ENCODE results near the gene FAM117A.
A peak's percentile ranks its signal among the peaks of the same experiment; 100 is the strongest.

Gene FAM117A

DNA sequence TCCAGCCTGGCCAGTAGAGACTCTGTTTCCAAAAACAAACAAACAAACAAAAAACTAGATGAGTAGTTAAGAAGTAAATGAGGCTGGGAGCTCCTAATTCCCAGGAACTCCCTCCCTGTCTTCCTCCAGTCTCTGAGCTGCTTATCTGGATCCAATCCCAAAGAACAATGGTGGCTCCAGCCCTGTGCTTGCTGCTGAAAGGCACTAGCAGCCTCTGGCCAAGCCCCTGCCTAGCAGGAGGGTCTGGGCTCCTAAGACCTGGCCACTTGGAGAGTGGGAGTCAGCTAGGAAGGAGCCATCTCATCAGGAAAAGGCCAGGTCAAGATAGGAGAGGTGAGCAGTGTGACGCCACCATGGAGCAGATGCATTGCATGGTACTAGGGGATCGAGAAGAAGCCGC is 41.9 kb downstream of the FAM117A start:
- peaks cover 2% of the 10 kb centered on the region for H3K9me3 Mint-ChIP-seq
- H3K27me3 Mint-ChIP-seq, result no peaks in the 10 kb centered on the region
- peak overlapping the region; percentile 32 for H3K27ac Mint-ChIP-seq
- peaks cover 11% of the 10 kb centered on the region for H3K4me1 Mint-ChIP-seq
- peaks cover 32% of the 10 kb centered on the region for H3K36me3 Mint-ChIP-seq
- no peak for ATAC-seq (ENCODE audit: low read depth)
- DNase-seq (ENCODE audit: low spot score in 2 of 2), result no peak
- H3K4me3 Mint-ChIP-seq, result no peak overlapping the region

DNA sequence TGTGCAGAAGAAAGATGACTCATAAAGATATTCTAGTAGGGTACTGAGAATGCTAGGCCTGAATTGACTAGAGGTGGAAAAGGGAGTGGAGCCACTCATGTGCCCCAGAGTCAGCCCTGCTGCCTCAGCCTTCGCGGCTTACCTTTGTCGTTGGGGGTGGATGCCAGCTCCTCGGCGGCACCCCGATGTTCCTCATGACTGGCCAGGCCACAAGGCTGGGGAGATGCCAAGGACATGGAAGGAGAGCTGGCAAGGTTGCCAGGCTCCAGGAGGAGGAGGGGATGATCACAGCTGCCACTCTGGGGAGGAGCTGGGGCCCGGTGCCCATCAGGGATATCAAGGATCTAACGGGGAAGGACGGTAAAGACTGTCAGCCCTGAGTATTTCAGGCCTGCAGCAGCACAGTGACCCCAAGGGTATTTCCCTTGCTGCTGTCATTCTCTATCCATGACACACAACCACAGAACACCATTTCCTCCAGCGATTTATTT is 46.5 kb downstream of the FAM117A start:
- Mint-ChIP-seq H3K9me3 (no peaks in the 10 kb centered on the region), H3K27me3 (no peaks in the 10 kb centered on the region), H3K36me3 (peaks cover 34% of the 10 kb centered on the region), H3K27ac (peak overlapping the region; percentile 62), H3K4me3 (no peak overlapping the region), H3K4me1 (peaks cover 3% of the 10 kb centered on the region)
- ATAC-seq (ENCODE audit: low read depth), result no peak
- no peak for DNase-seq (ENCODE audit: low spot score in 2 of 2)

DNA sequence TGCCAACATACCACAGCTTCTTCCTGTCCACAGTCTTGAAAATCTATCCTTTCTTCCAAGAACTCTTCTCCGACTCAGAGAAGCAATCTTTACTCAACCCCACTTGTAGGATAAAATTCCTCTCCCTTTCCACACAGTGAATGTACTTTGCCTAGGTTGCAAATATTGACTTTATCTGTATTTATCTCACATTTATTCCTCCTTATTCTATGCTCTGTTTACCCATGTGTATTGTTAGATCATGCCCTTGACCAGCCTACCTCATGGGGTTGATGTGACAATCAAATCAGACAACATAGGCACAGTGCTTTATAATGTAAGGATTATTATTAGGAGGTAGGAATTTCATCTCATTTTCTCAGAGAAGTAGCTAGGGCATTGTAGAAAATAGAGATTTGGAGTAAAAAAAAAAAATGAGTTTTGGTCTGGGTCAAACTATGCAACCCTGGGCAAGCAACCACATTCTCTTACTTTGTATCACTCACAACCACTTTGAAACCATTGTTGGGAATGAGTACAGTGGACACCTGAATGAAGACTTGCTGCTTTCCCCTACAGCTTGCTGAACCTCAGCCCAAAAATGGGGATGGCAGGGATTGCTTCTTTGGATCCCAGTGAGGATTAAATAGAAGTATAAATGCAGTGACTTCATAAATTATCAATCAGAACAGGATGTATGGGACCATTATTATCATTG is 47.1 kb downstream of the FAM117A start:
- H3K27me3 Mint-ChIP-seq, result no peaks in the 10 kb centered on the region
- H3K27ac Mint-ChIP-seq, result peak overlapping the region; percentile 62
- DNase-seq (ENCODE audit: low spot score in 2 of 2) (no peak), ATAC-seq (ENCODE audit: low read depth) (no peak)
- H3K9me3 Mint-ChIP-seq, result no peaks in the 10 kb centered on the region
- peaks cover 32% of the 10 kb centered on the region for H3K36me3 Mint-ChIP-seq
- H3K4me3 Mint-ChIP-seq, result no peak overlapping the region
- peaks cover 3% of the 10 kb centered on the region for H3K4me1 Mint-ChIP-seq

DNA sequence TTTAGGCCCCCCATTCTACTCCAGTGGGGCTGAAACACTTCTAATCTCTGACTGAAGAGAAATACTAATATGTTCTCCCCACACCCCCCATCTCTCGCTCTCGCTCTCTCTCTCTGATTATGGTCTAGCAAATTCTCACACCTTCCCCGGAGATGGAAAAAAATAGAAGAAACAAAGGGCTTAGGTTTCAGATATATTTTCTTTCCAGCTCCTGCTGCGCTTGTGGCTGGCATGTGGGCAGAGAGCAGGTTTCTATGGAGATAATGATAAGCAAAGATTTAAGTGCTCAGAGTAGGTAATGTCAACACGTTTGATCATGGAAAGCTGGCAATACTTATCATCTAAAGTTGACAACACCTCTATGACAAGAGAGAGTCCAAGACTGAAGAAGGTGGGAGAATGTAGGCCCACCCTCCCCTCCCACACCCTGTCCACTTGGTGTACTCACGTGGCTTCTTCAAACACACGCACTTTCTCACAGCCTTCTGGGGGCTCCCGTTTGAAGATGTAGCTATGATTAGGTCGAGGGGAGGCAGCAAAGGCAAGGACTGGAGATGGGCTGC is 48.1 kb downstream of the FAM117A start:
- Mint-ChIP-seq H3K4me3 (no peak overlapping the region), H3K27ac (peak overlapping the region; percentile 49)

DNA sequence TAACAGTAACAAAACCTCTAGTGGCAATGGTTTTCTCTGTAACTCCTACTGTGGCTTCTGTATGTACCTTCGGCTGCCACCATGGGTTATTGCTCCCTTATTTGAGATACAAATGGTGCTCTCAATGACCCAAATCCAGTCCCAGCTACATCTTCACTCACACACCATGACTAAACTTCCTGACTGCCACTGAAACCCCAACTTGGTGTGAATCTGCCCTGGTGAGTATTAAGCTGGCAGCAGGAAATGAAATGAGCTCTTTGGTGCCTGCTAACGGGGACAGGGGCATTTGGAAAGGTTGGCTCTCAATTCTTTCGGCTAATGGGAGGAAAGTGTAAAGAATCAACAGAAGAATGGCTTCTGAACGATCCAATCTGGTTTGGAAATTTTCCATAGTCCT is 48.7 kb downstream of the FAM117A start:
- H3K9me3 Mint-ChIP-seq, result no peaks in the 10 kb centered on the region
- ATAC-seq (ENCODE audit: low read depth), result no peak
- no peaks in the 10 kb centered on the region for H3K27me3 Mint-ChIP-seq
- DNase-seq (ENCODE audit: low spot score in 2 of 2), result no peak
- H3K36me3 Mint-ChIP-seq, result peaks cover 29% of the 10 kb centered on the region
- H3K4me1 Mint-ChIP-seq, result no peaks in the 10 kb centered on the region
- H3K4me3 Mint-ChIP-seq, result no peak overlapping the region
- peak overlapping the region; percentile 49 for H3K27ac Mint-ChIP-seq

More for the DNA sequence above, 48.1 kb downstream of the FAM117A start:
- ATAC-seq (ENCODE audit: low read depth) (no peak), DNase-seq (ENCODE audit: low spot score in 2 of 2) (no peak)
- H3K9me3 Mint-ChIP-seq, result no peaks in the 10 kb centered on the region
- H3K27me3 Mint-ChIP-seq, result no peaks in the 10 kb centered on the region
- H3K4me1 Mint-ChIP-seq, result no peaks in the 10 kb centered on the region
- H3K36me3 Mint-ChIP-seq, result peaks cover 30% of the 10 kb centered on the region

DNA sequence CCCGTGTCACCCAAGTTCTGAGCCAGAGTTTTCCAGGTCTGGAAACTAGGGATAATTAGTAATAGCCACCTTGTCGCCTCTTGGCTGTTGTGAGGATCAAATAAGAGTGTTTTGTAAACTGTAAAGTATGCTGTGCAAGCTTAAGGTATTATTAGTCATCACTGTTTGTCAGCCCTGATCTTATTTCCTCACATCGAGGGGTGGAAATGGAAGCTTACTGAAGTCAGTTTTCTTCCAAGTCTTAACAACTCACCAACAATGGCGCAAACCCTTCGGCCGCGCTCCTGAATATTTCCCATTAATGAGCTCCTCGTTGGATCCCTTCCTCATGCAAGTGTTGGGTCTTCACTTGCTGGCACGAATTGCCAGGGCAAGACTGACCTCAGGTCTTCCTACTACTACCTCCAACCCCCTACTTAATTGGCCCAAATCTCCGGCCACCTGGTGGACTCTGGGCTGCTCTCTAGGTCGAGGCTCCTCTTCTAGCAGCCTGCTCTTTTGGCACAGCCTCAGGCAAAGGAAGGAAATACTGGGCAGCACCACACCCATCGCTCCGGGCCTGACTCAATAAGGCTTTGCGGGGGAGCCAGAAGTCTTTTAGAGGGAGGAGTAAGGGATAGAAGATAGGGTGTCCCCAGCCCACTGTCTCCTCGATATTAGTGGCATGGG is 55.3 kb downstream of the FAM117A start:
- peak overlapping the region; percentile 90 for H3K4me3 Mint-ChIP-seq
- H3K4me1 Mint-ChIP-seq, result peaks cover 24% of the 10 kb centered on the region
- H3K9me3 Mint-ChIP-seq, result no peaks in the 10 kb centered on the region
- H3K27me3 Mint-ChIP-seq, result no peaks in the 10 kb centered on the region
- H3K36me3 Mint-ChIP-seq, result peaks cover 14% of the 10 kb centered on the region
- H3K27ac Mint-ChIP-seq, result peak overlapping the region; percentile 96
- ATAC-seq (ENCODE audit: low read depth) (no peak), DNase-seq (ENCODE audit: low spot score in 2 of 2) (no peak)

DNA sequence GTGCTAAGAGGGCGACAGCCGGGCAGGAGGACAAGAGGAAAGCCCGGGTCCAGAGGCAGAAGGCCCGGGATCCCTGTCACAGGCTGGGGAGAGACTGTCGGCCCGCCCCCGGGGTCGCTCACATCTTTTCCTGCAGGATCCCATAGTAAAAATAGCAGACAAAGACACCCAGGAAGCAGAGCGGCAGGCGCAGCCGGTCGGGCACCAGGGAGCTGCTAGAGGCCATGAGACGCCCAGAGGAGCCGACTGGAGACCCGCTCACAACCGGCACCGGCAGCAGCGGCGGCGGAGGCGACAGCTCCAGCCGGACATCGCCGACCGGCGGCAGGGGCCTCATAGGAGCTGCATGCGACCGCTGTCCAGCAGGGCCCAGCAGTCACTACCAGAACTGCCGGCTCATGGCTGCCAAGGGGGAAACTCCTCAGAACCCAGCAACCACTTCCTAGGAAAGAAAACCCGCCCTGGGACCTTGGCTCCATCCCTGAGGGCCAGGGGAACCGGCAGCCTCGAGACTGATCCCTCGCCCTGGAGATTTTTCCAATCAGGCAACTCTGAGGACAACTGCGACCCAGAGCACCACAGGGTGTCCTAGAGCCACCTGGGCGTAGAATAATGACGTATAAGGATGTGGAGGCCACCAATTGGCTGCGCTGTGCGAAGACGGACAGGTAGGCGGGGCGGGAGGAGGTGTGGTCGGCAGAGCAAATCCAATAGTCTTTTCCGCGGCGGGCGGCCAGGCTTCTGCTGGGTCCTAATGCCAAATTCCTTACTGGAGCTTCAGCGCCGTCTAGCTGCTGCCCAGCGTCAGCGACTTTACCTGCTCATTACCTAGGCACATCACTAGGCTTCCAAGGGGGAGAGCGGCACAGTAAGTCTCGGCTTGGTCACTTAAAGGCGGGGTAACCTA is 56.1 kb downstream of the FAM117A start, which contains the start of gene SLC35B1:
SLC35B1 (minus strand) TSS at position 357 of the 907 bp plus-strand sequence; CDS start at position 226, 131 bp downstream.
- ATAC-seq (ENCODE audit: low read depth) (peak; percentile 94), DNase-seq (ENCODE audit: low spot score in 2 of 2) (peak; percentile 86 to 97)
- Mint-ChIP-seq H3K4me1 (peaks cover 24% of the 10 kb centered on the region), H3K4me3 (peak within 1 kb of the TSS; percentile 90), H3K27ac (peak within 1 kb of the TSS; percentile 96), H3K9me3 (no peaks in the 10 kb centered on the region), H3K36me3 (peaks cover 18% of the 10 kb centered on the region), H3K27me3 (no peaks in the 10 kb centered on the region)

DNA sequence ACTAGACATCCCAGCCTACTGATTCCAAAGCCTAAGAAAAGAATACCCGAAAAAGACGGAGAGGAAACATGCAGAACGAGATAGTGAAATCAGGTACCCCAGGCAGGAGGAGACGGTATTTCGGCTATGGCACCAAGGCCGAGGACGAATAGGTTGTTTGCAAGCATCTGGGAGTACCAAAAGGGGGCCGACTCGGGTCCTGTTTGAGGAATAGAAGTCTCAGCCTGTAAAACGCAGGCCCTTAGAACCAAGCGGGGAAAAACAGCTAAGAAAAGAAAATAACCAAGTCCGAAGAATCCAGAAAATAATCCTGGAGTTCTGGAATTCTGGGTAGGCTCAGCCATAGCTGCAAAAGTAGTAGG is 56.7 kb downstream of the FAM117A start:
- Mint-ChIP-seq H3K27ac (peak overlapping the region; percentile 96), H3K9me3 (no peaks in the 10 kb centered on the region), H3K4me1 (peaks cover 24% of the 10 kb centered on the region), H3K36me3 (peaks cover 19% of the 10 kb centered on the region), H3K27me3 (no peaks in the 10 kb centered on the region), H3K4me3 (peak overlapping the region; percentile 90)
- peak in 1 of 2 donors; percentile 23 for DNase-seq (ENCODE audit: low spot score in 2 of 2)
- no peak for ATAC-seq (ENCODE audit: low read depth)

DNA sequence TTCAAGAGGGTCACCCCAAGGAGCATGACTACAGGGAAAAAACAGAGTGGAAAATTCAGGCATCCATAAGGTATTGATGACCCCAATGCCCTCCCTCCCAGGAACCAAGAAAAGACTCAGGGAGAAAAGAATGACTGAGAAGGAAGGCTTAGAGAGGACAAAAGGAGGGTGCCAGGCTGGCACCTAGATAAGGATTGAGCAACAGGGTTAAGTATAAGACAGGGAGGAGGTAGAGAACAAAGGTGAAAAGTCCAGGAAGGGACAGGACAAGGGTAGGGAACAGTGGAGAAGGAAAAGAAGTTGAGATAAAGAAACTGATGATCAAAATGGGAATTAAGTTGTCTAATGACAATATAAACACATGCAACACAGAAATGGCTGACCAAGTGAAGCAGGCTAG is 58.7 kb downstream of the FAM117A start:
- no peaks in the 10 kb centered on the region for H3K9me3 Mint-ChIP-seq
- ATAC-seq (ENCODE audit: low read depth) (no peak), DNase-seq (ENCODE audit: low spot score in 2 of 2) (no peak)
- peak overlapping the region; percentile 33 for H3K4me3 Mint-ChIP-seq
- peaks cover 24% of the 10 kb centered on the region for H3K4me1 Mint-ChIP-seq
- peaks cover 22% of the 10 kb centered on the region for H3K36me3 Mint-ChIP-seq
- no peak overlapping the region for H3K27ac Mint-ChIP-seq
- no peaks in the 10 kb centered on the region for H3K27me3 Mint-ChIP-seq

DNA sequence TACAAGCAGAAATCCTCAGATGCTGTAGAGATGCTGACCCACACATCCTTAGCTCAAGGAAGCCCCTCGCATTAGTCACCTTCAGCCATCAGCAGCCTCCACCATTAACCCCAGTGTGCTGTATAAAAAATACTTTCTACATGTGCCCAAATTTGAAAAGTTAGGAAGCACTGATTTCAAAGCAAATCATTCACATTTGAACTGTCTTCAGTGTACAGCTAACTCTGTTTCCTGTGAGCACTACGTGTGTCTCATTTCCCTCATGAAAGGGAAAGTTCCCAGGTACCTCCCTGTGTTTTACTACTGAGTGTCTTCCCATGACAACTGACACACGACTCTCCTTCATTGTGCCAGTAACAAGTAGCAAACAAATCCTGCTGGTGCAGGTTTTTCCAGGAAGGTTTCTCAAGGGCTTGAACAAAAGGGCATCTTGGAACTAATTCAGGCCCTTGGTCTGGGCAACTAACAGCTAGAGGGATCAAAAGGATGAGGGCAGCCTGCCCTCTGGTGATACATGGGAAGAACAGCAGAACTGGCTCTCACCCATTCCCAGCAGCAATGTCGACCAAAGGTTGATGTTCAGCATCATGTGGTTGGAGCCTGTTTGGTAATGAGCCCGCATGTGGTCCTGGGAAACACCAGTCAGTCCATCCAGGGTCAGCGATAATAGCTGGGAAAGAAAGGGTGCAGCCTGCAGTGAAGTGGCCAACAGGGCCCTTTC is 60.2 kb downstream of the FAM117A start:
- Mint-ChIP-seq H3K36me3 (peaks cover 31% of the 10 kb centered on the region), H3K4me1 (peaks cover 24% of the 10 kb centered on the region), H3K27ac (no peak overlapping the region), H3K27me3 (no peaks in the 10 kb centered on the region), H3K9me3 (no peaks in the 10 kb centered on the region), H3K4me3 (no peak overlapping the region)
- no peak for ATAC-seq (ENCODE audit: low read depth)
- no peak for DNase-seq (ENCODE audit: low spot score in 2 of 2)

DNA sequence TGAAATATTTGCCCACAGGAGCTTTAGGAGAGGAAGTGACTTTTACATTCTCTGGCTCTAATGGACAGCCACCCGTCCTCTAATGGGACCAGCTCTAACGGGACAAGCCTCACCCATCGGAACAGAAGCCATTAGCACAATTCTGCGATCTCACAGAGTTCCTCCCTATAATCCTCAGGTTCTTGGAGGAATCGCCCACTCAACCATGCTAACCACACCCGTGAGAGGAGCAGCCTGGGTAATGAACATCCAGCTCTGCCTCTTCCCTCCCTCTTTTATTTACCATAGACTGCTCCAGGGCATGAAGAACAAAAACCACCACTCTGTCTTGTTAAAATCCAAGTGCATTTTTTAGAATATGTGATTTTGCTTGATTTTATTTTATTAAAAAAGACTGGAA is 63.0 kb downstream of the FAM117A start:
- Mint-ChIP-seq H3K27ac (peak overlapping the region; percentile 62), H3K4me1 (peaks cover 18% of the 10 kb centered on the region), H3K27me3 (no peaks in the 10 kb centered on the region), H3K9me3 (no peaks in the 10 kb centered on the region), H3K36me3 (peaks cover 31% of the 10 kb centered on the region), H3K4me3 (no peak overlapping the region)
- no peak for ATAC-seq (ENCODE audit: low read depth)
- no peak for DNase-seq (ENCODE audit: low spot score in 2 of 2)

DNA sequence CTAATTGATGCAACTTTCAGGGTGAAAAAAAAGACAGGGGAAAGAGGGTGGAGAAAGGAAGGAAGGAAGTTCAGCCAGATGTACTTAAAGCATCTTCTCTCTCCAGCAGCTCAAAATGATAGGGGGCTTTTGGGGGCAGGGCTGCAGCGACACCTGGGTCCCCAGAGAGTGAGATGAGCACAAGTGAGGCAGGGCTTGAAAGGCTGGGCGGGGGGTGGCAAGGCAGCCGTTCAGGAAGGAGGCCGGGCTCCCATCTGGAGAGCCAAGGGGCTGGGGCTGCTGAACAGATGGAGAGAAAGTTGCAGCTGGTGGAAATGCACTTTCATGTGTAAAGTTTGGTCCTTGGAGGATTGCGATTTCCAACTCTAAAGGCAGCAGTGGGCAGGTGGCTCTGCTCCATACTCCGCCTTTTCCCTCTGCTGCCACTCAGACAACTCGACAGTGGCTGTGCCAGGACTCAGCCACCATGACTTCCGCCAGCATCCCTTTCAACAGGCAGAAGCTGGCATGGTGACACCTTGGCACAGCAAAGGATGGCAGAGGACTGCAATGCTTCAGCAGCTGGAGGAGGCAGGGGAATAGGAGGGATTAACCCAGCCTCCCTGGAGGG is 63.9 kb downstream of the FAM117A start:
- DNase-seq (ENCODE audit: low spot score in 2 of 2) (no peak), ATAC-seq (ENCODE audit: low read depth) (no peak)
- Mint-ChIP-seq H3K9me3 (no peaks in the 10 kb centered on the region), H3K4me1 (peaks cover 19% of the 10 kb centered on the region), H3K4me3 (no peak overlapping the region), H3K27me3 (no peaks in the 10 kb centered on the region), H3K27ac (peak overlapping the region; percentile 62), H3K36me3 (peaks cover 26% of the 10 kb centered on the region)

DNA sequence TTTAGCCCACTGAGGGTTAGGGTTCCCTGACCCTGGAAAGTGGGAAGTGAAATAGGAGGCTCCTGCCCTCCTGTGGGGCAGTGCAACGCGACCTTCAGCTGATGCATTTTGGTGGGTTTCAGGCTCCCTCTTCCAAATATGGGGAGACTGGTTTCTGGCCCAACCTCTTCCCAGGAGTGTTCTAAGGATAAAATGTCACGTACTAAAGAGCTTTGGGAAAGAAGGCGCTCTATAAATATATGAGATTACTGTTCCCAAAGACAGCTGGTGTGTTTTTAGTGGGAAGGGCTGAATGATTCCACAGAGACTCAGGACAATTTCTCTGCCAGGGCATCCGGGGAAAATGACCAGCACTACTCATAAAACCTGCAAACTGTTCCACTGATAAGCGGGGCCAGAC is 65.9 kb downstream of the FAM117A start:
- no peak overlapping the region for H3K4me3 Mint-ChIP-seq
- H3K27me3 Mint-ChIP-seq, result no peaks in the 10 kb centered on the region
- ATAC-seq (ENCODE audit: low read depth) (no peak), DNase-seq (ENCODE audit: low spot score in 2 of 2) (no peak)
- peaks cover 17% of the 10 kb centered on the region for H3K36me3 Mint-ChIP-seq
- peaks cover 21% of the 10 kb centered on the region for H3K4me1 Mint-ChIP-seq
- no peaks in the 10 kb centered on the region for H3K9me3 Mint-ChIP-seq
- no peak overlapping the region for H3K27ac Mint-ChIP-seq

All from memory B cell (primary cell).